Left renal cortex interstitium (tissue), 4 donors: ENCODE results near the gene FSD1L. TPM values are rescaled to one million over a fixed set of nuclear protein-coding genes. Genes with fewer than 3 reads are reported as not detected.
"Not testable (repeated sequence)": the region's sequence is repeated elsewhere in the genome, so short reads cannot be mapped to it uniquely, and the experiment has no call there.

ENCODE experiments used
- DNase-seq, 4 donors: peaks; one replicate each; pipeline ENCODE4 v3.0.0-alpha.2; 2013; ENCODE audit warnings: low read depth in 4 of 4, low spot score in 2 of 4, missing footprints in 1 of 4
- polyA plus RNA-seq, 4 donors: library from polyadenylated mRNA; unstranded; fragments of 120-200 nt; gene quantifications; one replicate each; pipeline ENCODE4 v1.2.1, GENCODE V29; 2013; ENCODE audit not compliant: insufficient read length in 4 of 4

FSD1L gene
- polyA plus RNA-seq, 4 donors, result 7.8 to 9.9 (median 9.5) TPM

GRCh38 chr9:105479846-105480245, 32.0 kb downstream of the FSD1L start:
- no peak for DNase-seq

GRCh38 chr9:105483618-105484017, 35.8 kb downstream of the FSD1L start:
- no peak for DNase-seq

DNA sequence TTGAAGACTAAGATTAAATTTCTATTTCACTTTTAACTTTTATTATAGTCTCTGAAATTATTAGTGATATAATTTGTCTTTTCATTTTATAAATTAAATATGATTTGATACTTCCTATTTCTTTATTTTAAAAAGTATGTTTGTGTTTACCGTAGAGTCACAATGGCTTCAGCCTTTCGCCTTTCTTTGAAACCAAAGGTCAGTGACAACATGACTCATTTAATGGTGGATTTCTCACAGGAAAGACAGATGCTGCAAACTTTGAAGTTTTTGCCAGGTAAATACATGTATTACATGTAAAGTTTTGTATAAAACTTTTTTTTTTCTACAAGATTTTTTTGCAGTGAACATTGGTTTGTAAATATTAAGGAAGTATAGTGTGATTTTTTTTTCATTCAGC, 36.4 kb downstream of the FSD1L start:
- DNase-seq, result no peak

DNA sequence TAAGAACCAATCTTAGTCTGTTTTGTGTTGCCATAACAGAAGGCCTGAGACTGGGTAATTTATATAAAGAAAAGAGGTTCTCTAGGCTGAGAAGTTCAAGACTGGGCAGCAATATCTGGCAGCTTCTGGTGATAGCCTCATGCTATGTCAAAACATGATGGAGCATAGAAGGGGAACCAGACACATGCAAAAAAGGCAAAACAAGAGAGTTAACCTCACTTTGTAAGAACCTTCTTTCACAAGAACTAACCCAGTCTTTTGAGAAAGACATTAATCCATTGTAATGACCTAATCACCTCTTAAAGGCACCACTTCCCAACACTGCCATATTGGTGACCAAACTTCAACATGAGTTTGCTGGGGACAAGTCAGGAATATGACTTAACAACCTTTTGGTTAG, 37.3 kb downstream of the FSD1L start:
- DNase-seq, result no peak

DNA sequence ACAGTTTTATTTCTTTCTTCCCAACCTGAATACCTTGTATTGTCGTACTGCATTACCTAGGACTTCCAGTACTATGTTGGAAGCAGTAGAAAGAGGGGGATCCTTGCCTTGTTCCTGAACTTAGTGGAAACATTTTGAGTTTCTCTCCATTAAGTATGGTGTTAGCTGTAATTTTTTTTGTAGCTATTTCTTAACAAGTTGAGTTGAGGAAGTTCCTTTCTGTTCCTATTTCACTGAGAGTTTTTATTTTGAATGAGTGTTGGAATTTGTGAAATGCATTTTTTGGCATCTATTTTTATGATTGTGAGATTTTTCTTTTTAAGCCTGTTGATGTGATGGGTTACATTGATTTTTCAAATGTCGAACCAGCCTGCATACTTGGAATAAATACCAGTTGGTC, 49.0 kb downstream of the FSD1L start:
- DNase-seq, result no peak

- no peak for DNase-seq
Measured at GRCh38 chr9:105497704-105498103, 49.9 kb downstream of the FSD1L start.

DNA sequence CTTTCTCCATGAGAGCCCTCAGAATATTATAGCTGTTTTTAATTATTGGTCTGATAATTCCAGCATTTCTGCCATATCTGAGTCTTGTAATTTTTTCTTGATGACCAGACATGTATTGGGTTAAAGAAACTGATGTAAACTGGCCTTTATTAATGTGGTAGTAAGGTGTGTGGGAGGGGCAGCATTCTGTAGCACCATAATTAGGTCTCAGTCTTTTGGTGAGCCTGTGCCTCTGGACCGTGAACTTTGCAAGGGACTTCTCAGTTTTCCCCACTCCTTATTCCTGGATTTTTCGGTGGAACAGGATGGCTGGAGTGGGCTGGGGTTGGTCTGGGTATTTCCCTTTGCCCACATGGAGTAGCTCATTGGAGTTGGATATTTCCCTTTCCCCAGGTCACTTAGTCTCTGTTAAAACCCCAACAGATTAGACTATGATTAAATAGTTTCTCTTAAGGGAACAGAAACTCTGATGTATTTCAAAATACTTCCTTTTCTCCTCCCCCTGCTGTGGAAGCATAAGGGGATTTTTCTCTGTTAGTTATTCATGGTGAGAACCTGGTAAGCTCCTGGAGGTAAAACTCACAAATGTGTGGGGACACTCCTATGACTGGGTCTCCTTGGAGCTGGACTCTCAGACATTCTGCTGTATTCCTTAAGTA, 52.4 kb downstream of the FSD1L start:
- DNase-seq, result no peak

DNA sequence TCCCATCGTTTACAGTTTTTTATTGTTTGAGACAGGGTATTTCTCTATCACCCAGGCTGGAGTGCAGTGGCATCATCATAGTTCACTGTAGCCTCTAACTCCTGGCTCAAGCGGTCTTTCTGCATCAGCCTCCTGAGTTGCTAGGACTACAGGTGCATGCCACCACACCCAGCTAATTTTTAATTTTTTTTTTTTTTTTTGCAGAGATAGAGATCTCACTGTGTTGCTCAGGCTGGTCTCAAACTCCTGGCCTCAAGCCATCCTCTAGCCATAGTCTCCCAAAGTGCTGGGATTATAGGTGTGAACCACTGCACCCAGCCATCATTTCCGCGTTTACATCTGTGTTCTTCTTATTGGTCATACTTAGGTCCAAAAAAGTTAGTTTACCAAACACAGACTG, 53.6 kb downstream of the FSD1L start:
- no peak for DNase-seq

- no peak for DNase-seq
Measured at GRCh38 chr9:105502276-105502675, 54.4 kb downstream of the FSD1L start.

- no peak for DNase-seq
Measured at GRCh38 chr9:105503881-105504280, 56.0 kb downstream of the FSD1L start.

DNA sequence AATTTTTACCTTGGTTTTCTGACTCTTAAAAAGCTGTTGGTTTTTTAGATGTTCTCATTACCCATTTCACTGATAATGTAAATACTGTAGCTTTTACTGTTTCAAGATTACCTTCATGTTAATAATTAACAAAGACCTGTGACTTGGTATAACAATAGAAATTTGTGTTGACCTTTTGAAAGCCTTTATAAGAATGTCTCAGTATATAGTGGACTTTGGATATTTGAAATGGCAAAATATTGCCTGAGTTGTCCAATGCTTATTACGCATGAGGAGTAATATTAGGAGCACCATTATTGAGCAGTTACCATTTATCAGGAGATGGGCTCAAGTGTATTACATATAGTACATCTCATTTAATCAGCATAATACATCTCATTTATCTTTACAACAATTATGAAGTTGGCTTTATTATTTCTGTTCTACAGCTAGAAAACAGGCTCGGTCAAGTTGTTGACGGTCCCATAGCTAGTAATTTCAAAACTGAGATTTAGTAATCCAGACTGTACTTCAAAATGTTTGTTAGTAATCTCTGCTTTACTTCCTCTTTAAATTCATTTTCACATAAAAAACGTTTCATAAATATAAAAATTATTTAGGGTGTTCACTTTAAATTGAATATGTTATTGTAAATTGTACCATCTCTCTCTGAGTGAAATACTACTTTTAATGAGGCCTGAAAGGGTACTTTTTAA, 59.4 kb downstream of the FSD1L start:
- DNase-seq, result no peak

DNA sequence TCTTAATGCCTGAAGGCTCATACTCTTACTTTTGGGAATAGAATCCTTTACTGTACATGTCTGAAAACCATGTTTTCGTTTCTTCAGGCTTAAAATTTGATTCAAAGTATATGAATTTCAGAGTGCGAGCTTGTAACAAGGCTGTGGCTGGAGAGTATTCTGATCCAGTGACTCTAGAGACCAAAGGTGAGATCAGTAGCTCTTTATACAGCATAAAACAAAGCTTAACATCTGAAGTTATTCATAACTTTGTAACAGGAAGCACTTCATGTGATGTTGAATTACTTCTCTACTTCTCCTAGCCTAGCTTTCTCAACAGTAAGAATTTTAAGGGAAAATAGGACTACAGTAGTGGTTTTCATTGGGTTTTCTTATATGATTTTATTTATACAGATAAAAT, 60.7 kb downstream of the FSD1L start:
- DNase-seq, result no peak

DNA sequence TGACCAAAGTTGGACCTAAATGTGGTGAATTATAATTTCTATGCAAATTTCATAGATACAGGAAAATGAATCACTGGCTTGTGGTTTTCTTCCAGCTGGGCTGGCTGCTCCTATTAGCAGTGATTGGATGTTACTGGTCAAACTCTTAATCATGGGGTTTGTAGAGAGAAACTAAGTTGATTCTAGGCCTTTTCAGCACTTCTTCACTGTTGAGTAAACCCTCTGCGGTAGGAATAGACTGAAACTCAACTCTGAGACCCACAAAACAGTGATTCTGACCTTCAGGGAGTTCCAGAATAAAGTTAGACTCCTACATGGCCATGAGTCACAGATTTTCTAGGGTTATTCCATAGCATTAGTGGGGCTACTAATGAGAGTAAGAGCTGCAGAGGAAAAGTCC, 62.2 kb downstream of the FSD1L start:
- DNase-seq, result no peak

GRCh38 chr9:105511446-105511845, 63.6 kb downstream of the FSD1L start:
- no peak for DNase-seq

DNA sequence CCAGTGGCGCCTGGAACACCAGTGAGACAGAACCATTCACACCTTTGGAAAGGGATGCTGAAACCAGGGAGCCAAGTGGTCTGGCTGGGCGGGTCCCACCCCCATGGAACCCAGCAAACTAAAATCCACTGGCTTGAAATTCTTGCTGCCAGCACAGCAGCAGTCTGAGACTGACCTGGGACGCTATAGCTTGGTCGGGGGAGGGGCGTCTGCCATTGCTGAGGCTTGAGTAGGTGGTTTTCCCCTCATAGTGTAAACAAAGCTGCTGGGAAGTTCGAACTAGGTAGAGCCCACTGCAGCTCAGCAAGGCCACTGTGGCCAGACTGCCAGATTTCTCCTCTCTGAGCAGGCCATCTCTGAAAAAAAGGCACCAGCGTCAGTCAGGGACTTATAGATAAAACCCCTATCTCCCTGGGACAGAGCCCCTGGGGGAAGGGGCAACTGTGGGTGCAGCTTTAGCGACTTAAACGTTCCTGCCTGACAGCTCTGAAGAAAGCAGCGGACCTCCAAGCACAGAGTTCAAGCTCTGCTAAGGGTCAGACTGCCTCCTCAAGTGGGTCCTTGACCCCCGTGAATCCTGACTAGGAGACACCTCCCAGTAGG, 68.1 kb downstream of the FSD1L start:
- DNase-seq, result no peak

DNA sequence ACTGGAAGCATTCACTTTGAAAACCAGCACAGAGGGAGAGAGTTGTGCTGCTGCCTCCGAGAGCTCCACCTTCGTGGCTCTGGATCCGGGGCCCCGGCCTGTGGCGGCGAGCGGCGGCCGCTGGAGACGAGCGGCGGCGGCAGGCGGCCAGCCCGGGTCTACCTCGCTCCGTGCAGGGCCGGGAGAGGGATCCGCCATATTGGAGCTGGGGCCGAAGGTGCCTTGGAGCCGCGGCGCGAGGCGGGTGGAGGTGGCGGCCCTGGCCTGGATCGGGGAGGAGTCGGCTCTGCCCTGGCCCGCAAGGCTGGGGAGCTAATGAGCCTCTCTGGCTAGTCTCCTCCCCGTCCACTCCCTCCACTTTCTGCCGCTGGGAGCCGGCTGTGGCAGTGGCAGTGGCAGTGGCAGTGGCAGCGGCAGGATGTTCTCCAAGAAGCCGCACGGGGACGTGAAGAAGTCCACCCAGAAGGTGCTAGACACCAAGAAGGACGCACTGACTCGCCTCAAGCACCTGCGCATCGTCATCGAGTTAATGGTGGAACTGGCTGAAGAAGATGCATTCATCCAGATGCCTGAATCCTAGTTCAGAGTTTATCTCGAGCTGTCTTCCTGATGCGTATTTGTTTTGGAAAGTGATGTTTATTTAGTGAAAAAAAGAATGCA, 72.0 kb downstream of the FSD1L start:
- DNase-seq, result not testable (repeated sequence)

DNA sequence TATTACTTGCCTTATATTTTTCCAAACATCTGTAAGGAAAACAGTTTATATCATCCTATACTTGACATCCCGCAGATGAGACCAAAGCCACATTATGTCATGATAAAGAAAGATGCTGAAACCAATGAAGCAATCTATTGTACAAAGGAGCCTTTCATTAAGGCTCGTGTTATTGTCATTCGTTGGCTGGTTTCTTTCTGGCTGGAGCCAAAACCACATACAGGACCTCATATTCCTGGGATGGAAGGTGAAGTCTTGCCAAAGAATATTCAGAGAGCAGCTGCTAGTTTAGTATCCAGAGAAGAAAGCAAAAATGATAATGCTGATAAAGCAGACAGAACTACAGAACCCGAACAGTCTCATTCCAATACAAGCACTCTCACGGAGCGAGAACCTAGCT, 73.2 kb downstream of the FSD1L start:
- DNase-seq, result not testable (repeated sequence)

- DNase-seq, result not testable (repeated sequence)
Measured at GRCh38 chr9:105522618-105523385, 75.0 kb downstream of the FSD1L start.

DNA sequence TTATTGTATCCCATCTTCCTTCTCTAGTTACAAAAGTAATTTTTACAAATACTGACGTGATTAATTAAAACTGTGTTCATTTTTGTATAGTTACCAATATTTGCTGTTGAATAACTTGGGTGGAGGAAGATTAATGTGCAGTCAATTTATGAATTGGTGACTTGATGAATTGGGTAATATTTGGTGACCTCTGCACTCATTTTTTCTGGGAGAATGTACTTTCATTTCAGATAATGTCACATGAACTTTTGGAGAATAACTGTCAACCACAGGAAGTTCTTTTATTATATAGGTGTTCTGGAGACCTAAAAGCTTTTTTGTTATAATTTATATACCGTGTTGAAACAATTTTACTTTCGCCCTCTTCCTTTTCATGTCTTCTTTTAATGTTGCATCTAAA, 83.7 kb downstream of the FSD1L start:
- DNase-seq, result no peak

- DNase-seq, result no peak
Measured at GRCh38 chr9:105535920-105536668, 88.3 kb downstream of the FSD1L start.
